ENCODE data around the gene DHRS11. TPM values are rescaled to one million over a fixed set of nuclear protein-coding genes. Genes with fewer than 3 reads are reported as not detected.

Gene DHRS11
- total and polyA plus RNA-seq, 11 donors = 11.0 to 22.2 (median 13.5) TPM

GRCh38 chr17:36592316-36592715, 637 bp downstream of the DHRS11 start:
- ATAC-seq (peak in 2 of 4 donors; percentile 18 to 25), DNase-seq (peak in 3 of 5 donors; percentile 19 to 40 (median 32))
- peaks cover 0 to 33% (median 15%) of the 10 kb centered on the region in 12 donors for H3K4me1 ChIP-seq
- TF ChIP-seq CTCF (IDR thresholded peaks at IDR 0.05) (no peak), POLR2A (IDR thresholded peaks at IDR 0.05) (no peak)
- peaks cover 0 to 32% (median 30%) of the 10 kb centered on the region in 9 donors for H3K36me3 ChIP-seq
- peak overlapping the region in 9 of 12 donors; percentile 59 to 86 (median 78) for H3K27ac ChIP-seq
- no peaks in the 10 kb centered on the region for H3K9me3 ChIP-seq
- WGBS, 4 donors = 4 to 20% (median 5%) methylated on average over 9 to 20 of the region's 20 CpGs
- no peaks in the 10 kb centered on the region for H3K27me3 ChIP-seq
- intact Hi-C loops (cut with DNase I) = loop anchor here in 6 of 10 donors (5.0 to 10.0 kb wide), 4 partner anchors 45 to 892 kb away; partner anchors contain the start of genes AATF (in 1 of the 6), DUSP14 (in 1 of the 6) and ZNHIT3 (in 1 of the 6)
- peak overlapping the region; percentile 73 to 100 (median 90) for H3K4me3 ChIP-seq

GRCh38 chr17:36592716-36593321, 1.1 kb downstream of the DHRS11 start:
- H3K9me3 ChIP-seq = no peaks in the 10 kb centered on the region
- ATAC-seq = no peak
- intact Hi-C loops (cut with DNase I) = loop anchor here in 6 of 10 donors (5.0 to 10.0 kb wide), 4 partner anchors 46 to 892 kb away; partner anchors contain the start of genes AATF (in 1 of the 6), DUSP14 (in 1 of the 6) and ZNHIT3 (in 1 of the 6)

GRCh38 chr17:36593656-36594316, 2.1 kb downstream of the DHRS11 start:
- Histone ChIP-seq H3K4me1 (peaks cover 0 to 33% (median 15%) of the 10 kb centered on the region in 12 donors), H3K27ac (peak overlapping the region in 2 of 12 donors; percentile 8 to 13), H3K27me3 (no peaks in the 10 kb centered on the region), H3K9me3 (no peaks in the 10 kb centered on the region), H3K4me3 (no peak overlapping the region), H3K36me3 (peaks cover 0 to 18% (median 15%) of the 10 kb centered on the region in 9 donors)
- intact Hi-C loops (cut with DNase I) = loop anchor here in 6 of 10 donors (5.0 to 10.0 kb wide), 4 partner anchors 46 to 891 kb away; partner anchors contain the start of genes AATF (in 1 of the 6), DUSP14 (in 1 of the 6) and ZNHIT3 (in 1 of the 6)
- DNase-seq = no peak
- peak in 3 of 4 donors; percentile 2 to 27 (median 7) for ATAC-seq
- TF ChIP-seq POLR2A (IDR thresholded peaks at IDR 0.05) = no peak
- no peak for TF ChIP-seq CTCF (IDR thresholded peaks at IDR 0.05)
- WGBS, 4 donors = 51 to 59% (median 55%) methylated on average over 8 of the region's 8 CpGs

More at GRCh38 chr17:36592716-36593321, 1.1 kb downstream of the DHRS11 start:
- Histone ChIP-seq H3K27ac (peak overlapping the region in 2 of 12 donors; percentile 73 to 79), H3K27me3 (no peaks in the 10 kb centered on the region), H3K36me3 (peaks cover 0 to 27% (median 25%) of the 10 kb centered on the region in 9 donors), H3K4me3 (peak overlapping the region in 11 of 12 donors; percentile 75 to 100 (median 90)), H3K4me1 (peaks cover 0 to 33% (median 15%) of the 10 kb centered on the region in 12 donors)
- no peak for DNase-seq
- TF ChIP-seq POLR2A (IDR thresholded peaks at IDR 0.05) (no peak), CTCF (IDR thresholded peaks at IDR 0.05) (no peak)
- WGBS, 4 donors = 34 to 59% (median 41%) methylated on average over 4 of the region's 4 CpGs

All from heart left ventricle (tissue), 16 donors.